Activated T-cell treated with anti-CD3 and anti-CD28 coated beads, Interleukin-2, amount 50 U/mL, for 1 hour (primary cell): ENCODE measurements around the gene SLC16A2.
"Not testable (repeated sequence)": the region's sequence is repeated elsewhere in the genome, so short reads cannot be mapped to it uniquely, and the experiment has no call there.

Source experiments
- DNase-seq: peaks from one replicate; pipeline ENCODE4 v3.0.0-alpha.2; 2020

The SLC16A2 gene

DNA sequence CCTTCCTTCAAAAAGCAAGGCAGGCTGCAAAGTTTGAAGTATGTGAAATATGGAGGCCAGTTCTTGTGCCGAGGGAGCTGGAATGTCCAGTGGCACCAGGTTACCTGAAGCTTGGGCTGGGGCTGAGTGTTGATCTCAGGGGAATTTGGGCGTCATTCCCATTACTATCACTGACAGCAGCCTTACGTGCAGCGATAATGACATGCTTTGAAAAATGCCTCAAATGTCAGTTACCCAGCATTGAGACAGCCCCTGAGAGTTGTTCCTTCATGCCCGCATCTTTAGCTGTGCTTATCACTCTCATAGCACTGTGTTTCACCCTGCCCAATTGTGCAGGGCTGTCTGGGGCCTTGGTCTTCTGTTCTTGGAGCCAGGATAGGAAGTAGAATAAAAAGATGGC, 27.4 kb downstream of the SLC16A2 start:
- no peak for DNase-seq

DNA sequence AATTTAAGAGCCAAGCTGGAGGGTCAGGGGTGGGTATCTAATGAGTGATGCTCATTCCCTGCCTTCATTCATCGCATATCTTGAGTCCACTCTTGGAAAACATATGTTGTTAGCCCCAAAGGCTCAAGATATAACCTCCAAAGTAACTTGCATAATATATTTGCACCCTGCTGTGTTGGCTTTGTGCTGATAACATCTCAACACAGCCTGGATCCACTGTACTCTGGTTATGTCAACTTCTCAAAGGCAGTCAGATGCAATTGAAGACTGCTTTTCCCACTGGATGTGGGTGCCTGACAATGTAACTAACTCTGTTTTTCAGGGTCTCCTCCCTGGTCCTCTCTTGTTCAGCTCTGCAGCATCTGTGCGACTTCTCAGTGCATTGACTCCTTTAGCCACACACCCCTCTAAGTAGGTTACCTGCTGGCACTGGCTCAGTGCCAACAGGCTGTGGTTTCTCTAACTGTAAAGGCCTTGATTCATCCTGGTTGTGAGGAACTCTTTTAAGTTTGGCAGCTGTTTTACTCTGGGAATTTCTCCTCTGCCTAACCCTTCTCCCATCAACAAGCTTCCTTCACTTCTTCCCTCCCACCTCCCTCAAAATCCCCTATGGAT, 28.1 kb downstream of the SLC16A2 start:
- DNase-seq: peak; percentile 30

DNA sequence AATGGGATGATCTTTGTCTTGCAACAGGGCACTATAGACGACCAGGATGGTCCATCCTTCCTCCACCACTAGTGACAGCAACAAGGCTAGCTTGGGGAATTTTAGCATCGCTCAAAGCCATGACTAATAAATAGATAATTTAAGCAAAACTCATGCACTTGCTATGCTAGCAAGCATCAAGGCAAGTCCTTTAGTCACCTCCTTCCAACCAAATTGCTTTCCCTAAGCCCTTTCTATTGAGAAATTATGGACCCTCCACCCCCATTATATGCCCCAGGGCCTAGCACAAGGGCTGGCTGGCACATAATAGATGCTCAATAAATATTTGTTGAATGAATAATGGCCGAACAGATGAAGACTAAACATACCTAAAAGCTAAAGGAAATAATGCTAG, 28.6 kb downstream of the SLC16A2 start:
- no peak for DNase-seq

GRCh38 chrX:74450803-74451449, 29.6 kb downstream of the SLC16A2 start:
- no peak for DNase-seq

DNA sequence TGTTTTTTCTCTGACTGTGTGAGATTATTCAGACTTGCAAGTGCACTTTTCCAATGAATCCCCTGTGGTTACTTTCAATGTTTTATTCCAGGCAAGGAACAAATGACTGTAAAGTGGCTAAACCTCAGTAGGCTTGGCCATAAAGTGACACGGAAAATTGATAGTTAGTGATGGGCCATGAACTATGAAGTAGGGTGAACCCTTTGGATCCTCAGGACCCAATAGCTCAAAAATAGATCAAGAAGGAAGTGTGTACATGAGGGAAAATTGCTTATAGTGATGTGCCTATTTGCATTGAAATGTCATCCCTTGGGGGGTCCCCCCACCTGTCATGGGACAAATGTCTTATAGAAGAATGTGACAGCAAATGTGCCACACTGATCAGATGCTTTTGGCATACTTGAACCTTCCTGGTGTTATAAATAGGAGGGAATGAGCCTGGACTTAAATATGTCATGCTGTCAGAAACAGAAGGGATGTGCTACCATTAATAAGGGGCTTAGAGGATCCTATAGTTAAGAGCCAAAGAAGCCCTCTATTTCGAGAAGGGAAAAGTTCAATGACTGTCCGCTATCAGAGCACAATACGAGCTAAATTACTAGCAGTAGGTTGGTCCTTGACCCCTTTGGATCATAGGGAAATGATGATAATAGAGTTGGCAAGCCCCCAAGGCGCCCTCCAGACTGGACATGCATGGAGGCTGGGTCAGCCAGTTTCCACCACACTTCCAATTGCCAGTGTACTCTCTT, 30.3 kb downstream of the SLC16A2 start:
- no peak for DNase-seq

GRCh38 chrX:74452199-74452481, 30.8 kb downstream of the SLC16A2 start:
- DNase-seq: no peak

GRCh38 chrX:74453178-74453577, 31.9 kb downstream of the SLC16A2 start:
- DNase-seq: no peak

DNA sequence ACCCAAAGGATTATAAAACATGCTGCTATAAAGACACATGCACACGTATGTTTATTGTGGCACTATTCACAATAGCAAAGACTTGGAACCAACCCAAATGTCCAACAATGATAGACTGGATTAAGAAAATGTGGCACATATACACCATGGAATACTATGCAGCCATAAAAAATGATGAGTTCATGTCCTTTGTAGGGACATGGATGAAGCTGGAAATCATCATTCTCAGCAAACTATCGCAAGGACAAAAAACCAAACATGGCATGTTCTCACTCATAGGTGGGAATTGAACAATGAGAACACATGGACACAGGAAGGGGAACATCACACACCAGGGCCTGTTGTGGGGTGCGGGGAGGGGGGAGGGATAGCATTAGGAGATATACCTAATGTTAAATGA, 32.9 kb downstream of the SLC16A2 start:
- not testable (repeated sequence) for DNase-seq

GRCh38 chrX:74458736-74459135, 37.4 kb downstream of the SLC16A2 start:
- no peak for DNase-seq

GRCh38 chrX:74461384-74461783, 40.1 kb downstream of the SLC16A2 start:
- no peak for DNase-seq

DNA sequence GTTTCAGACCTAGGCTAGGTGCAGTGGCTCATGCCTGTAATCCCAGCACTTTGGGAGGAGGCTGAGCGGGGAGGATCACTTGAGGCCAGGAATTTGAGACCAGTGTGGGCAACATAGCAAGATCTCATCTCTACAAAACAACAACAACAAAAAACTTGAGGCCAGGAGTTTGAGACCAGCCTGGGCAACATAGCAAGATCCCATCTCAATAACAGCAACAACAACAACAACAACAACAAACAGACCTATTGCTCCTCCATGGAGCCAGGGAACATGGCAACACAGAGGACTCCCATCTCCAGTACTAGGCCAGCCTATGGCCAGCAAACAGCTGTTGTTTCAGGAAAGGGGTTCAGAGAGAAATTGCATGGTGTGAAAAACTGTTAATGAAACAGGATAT, 43.4 kb downstream of the SLC16A2 start:
- no peak for DNase-seq

DNA sequence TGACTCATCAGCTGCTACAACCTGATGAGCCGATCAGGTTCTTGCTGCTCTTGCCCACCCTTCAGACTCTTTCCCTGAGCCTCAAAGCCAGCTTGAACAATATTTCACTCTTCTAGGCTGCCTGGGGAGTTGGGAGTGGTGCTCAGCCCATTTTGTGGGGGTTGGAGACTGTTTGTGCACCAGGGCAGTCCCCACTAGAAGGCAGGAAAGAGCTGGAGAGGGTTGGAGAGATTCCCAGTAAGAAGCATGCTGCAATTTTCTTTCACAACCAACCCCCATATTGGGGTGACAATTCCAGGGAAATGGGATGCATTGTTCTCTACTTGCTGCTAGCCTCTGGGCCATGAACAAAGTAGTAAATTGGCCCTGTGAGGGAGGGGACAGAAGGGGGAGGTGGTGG, 44.1 kb downstream of the SLC16A2 start:
- DNase-seq: no peak

- DNase-seq: no peak
These were observed 46.4 kb downstream of the SLC16A2 start for GRCh38 chrX:74467656-74468055.

GRCh38 chrX:74473116-74473515, 51.8 kb downstream of the SLC16A2 start:
- not testable (repeated sequence) for DNase-seq

GRCh38 chrX:74490247-74490646, 69.0 kb downstream of the SLC16A2 start:
- no peak for DNase-seq

DNA sequence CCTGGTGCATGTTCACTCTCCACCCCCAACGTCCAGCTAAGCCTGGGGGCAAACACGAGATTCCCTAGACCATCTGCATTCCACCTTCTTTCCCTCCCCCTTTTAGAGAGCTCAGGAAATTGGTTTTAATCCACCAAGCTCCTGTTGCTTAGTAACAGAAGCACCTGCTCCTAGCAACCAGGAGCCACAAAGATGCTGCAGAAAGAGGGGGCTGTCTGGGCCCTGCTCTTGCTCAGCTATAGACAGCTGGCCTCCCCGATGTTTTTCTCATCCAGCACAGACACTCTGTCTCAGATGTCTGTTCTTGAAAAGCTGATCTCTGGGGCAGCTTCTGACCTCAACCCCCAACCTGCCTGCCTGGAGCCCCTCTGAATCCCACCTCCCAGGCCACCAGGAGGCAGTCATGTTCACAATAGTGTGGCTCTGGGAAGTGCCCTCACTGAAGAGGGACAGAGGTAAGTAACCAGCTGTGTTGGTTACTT, 71.5 kb downstream of the SLC16A2 start:
- DNase-seq: no peak

- no peak for DNase-seq
These were observed 72.5 kb downstream of the SLC16A2 start for GRCh38 chrX:74493806-74494205.

- DNase-seq: no peak
These were observed 77.6 kb downstream of the SLC16A2 start for GRCh38 chrX:74498924-74499323.

DNA sequence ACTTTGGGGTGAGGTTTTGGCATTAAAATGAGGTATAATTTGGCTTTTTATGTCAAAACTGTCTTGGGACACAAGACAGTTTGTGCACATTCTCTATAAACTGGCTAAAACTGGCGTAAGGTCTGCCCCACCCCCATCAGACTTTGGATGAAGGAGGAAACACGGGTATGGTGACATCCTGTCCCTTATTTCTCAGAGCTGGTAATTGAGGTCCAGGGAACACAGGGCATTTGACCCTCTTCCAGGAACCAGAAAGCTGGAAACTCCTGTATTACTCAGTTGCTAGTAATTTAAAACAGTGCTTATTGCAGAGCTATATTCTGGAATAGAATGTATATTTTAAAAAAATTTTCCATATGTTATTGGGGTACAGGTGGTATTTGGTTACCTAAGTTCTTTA, 78.8 kb downstream of the SLC16A2 start:
- DNase-seq: no peak

DNA sequence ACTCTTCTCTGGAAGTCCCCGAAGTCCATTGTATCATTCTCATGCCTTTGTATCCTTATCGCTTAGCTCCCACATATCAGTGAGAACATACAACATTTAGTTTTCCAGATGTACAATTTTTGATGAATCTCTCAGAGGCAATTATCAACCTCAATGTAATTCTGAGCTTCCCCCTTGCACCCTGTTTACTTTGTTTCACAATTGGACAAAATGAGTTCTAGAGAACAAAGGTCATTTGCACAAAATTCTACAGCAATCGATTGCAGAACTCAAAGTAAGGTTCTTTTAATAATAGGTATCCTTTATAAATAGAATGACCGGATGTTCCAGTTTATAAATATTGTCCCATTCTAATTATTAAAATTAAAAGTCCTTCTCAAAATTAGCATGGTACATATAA, 79.3 kb downstream of the SLC16A2 start:
- DNase-seq: no peak

- DNase-seq: no peak
These were observed 84.1 kb downstream of the SLC16A2 start for GRCh38 chrX:74505437-74505836.

- no peak for DNase-seq
These were observed 85.2 kb downstream of the SLC16A2 start for GRCh38 chrX:74506317-74507115.

GRCh38 chrX:74507191-74507590, 85.9 kb downstream of the SLC16A2 start:
- DNase-seq: no peak

DNA sequence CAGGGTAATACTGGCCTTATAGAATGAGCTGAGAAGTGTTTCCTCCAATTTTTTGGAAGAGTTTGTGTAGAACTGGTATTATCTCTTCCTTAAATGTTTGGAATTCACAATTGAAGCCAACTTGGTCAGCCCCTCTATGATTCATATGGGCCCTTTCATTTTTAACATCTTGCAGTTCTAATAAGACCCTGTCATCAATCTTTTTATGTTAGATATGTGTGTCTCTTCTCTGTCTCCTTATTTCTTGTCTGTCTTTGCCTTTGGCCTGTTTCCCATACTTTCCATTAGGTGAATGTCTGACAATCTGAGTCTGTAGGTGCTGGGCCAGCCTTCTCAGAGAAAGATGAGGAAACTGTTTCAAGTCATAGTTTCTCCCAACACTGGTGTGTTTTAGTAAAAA, 88.7 kb downstream of the SLC16A2 start:
- DNase-seq: no peak
